HepG2 (cell line): ENCODE results near the gene CFAP70. TPM values are rescaled to one million over a fixed set of nuclear protein-coding genes. Genes with fewer than 3 reads are reported as not detected.

Experiments used
- ATRX ChIP-seq: sonication (generic); formaldehyde crosslinking; IDR thresholded peaks from 2 replicates; pipeline ENCODE4 v1.4.0; 2020; ENCODE audit warnings: missing genetic modification reagents, borderline replicate concordance
- GTF2F1 ChIP-seq: fragments of 150-350 bp; IDR thresholded peaks from 2 replicates; pipeline ENCODE4 v1.6.1; 2014; ENCODE audit warnings: low read length
- HDAC2 ChIP-seq: sonication (generic); formaldehyde crosslinking; IDR thresholded peaks from 2 replicates; pipeline ENCODE4 v1.4.0; 2020; ENCODE audit warnings: missing genetic modification reagents
- IKZF1 ChIP-seq: fragments of 450-650 bp; IDR thresholded peaks from 2 replicates; pipeline ENCODE4 v1.7.1; 2016
- KLF6 ChIP-seq: IDR thresholded peaks from 2 replicates; pipeline ENCODE4 v1.8.0; 2016; ENCODE audit warnings: missing biosample characterization, missing genetic modification reagents
- MXI1 ChIP-seq: IDR thresholded peaks from 3 replicates; pipeline ENCODE4 v1.6.1; 2012; ENCODE audit warnings: low read depth, low read length, inconsistent platforms, borderline replicate concordance
- NBN ChIP-seq: fragments of 450-650 bp; conservative IDR thresholded peaks from 2 replicates; pipeline ENCODE4 v1.6.1; 2017
- NR2F6 ChIP-seq, 2 experiments: IDR thresholded peaks; 2 replicates each; pipeline ENCODE4 v1.6.1; 2016; ENCODE audit warnings: antibody characterized with exemption in 1 of 2, mild to moderate bottlenecking in 1 of 2
- PPARG ChIP-seq: conservative IDR thresholded peaks from 2 replicates; pipeline ENCODE4 v1.6.1; 2016; ENCODE audit warnings: missing biosample characterization, missing genetic modification reagents
- RARA ChIP-seq: IDR thresholded peaks from 2 replicates; pipeline ENCODE4 v1.6.1; 2016; ENCODE audit warnings: missing genetic modification reagents, missing compliant biosample characterization
- SP1 ChIP-seq, 2 experiments: fragments of 450-650 bp in 1 of 2; sonication (generic) in 1 of 2; formaldehyde crosslinking in 1 of 2; IDR thresholded peaks; 2 replicates each; pipeline versions ENCODE4 v1.4.0 to v1.6.1; 2016 to 2020; ENCODE audit warnings: missing genetic modification reagents in 1 of 2
- ZBTB1 ChIP-seq: sonication (generic); formaldehyde crosslinking; IDR thresholded peaks from 2 replicates; pipeline ENCODE4 v1.4.0; 2020; ENCODE audit warnings: missing genetic modification reagents, borderline replicate concordance
- ZNF160 ChIP-seq: sonication (generic); formaldehyde crosslinking; IDR thresholded peaks from 2 replicates; pipeline ENCODE4 v1.8.0; 2022; ENCODE audit warnings: mild to moderate bottlenecking, inconsistent platforms, missing genetic modification reagents
- ZNF317 ChIP-seq: sonication (generic); formaldehyde crosslinking; IDR thresholded peaks from 2 replicates; pipeline ENCODE4 v1.5.0; 2020; ENCODE audit warnings: mild to moderate bottlenecking, missing genetic modification reagents
- ZNF343 ChIP-seq: sonication (generic); formaldehyde crosslinking; IDR thresholded peaks from 2 replicates; pipeline ENCODE4 v1.4.0; 2020; ENCODE audit warnings: mild to moderate bottlenecking, missing genetic modification reagents
- ZNF431 ChIP-seq: sonication (generic); formaldehyde crosslinking; IDR thresholded peaks from 2 replicates; pipeline ENCODE4 v1.9.0; 2022; ENCODE audit warnings: missing genetic modification reagents, low read depth, mild to moderate bottlenecking, borderline replicate concordance
- ZNF768 ChIP-seq: sonication (generic); formaldehyde crosslinking; IDR thresholded peaks from 2 replicates; pipeline ENCODE4 v1.4.0; 2020; ENCODE audit warnings: missing genetic modification reagents
- ZNF788 ChIP-seq: sonication (generic); formaldehyde crosslinking; IDR thresholded peaks from 2 replicates; pipeline ENCODE4 v1.5.0; 2020; ENCODE audit warnings: mild to moderate bottlenecking, missing genetic modification reagents, borderline replicate concordance
- ZNF878 ChIP-seq: sonication (generic); formaldehyde crosslinking; IDR thresholded peaks from 2 replicates; pipeline ENCODE4 v1.8.1; 2023; ENCODE audit warnings: mild to moderate bottlenecking, missing genetic modification reagents, moderate library complexity
- ZSCAN22 ChIP-seq: sonication (generic); formaldehyde crosslinking; IDR thresholded peaks from 2 replicates; pipeline ENCODE4 v1.4.0; 2020; ENCODE audit warnings: mild to moderate bottlenecking, missing genetic modification reagents
- ZSCAN29 ChIP-seq: sonication (generic); formaldehyde crosslinking; conservative IDR thresholded peaks from 2 replicates; pipeline ENCODE4 v1.4.0; 2020; ENCODE audit warnings: mild to moderate bottlenecking, missing genetic modification reagents
- polyA plus RNA-seq, 8 experiments: library from polyadenylated mRNA; depleted of rRNA in 3 of 8; stranded (reverse) in 7 of 8; unstranded in 1 of 8; fragments of >200 nt; fragmentation: Illumina TruSeq in 4 of 8; extraction: Trizol in 4 of 8; gene quantifications; 2 replicates each; pipeline versions ENCODE4 v1.2.1 to v1.2.3, GENCODE V29; 2011 to 2016; ENCODE audit warnings: low read depth in 4 of 8, missing spikeins in 1 of 8, mixed read lengths in 1 of 8; ENCODE audit not compliant: insufficient read depth in 1 of 8
- total RNA-seq, 5 experiments: library from RNA; depleted of rRNA; stranded (reverse); fragments of >200 nt; fragmentation: Illumina TruSeq; extraction: Trizol; gene quantifications; 2 replicates each; pipeline ENCODE4 v1.2.3, GENCODE V29; 2016; ENCODE audit warnings: low read depth in 1 of 5
- TF ChIP-seq, protein P1 (sequence below): sonication (generic); formaldehyde crosslinking; IDR thresholded peaks from 2 replicates; pipeline ENCODE4 v1.8.1; 2022; ENCODE audit warnings: mild to moderate bottlenecking, missing genetic modification reagents
- TF ChIP-seq, protein P2 (sequence below): sonication (generic); formaldehyde crosslinking; IDR thresholded peaks from 2 replicates; pipeline ENCODE4 v1.8.1; 2023; ENCODE audit warnings: missing genetic modification reagents, inconsistent platforms, borderline replicate concordance
- TF ChIP-seq, protein P3 (sequence below): sonication (generic); formaldehyde crosslinking; IDR thresholded peaks from 2 replicates; pipeline ENCODE4 v1.8.1; 2023; ENCODE audit warnings: mild to moderate bottlenecking, missing genetic modification reagents
- TF ChIP-seq, protein P4 (sequence below): sonication (generic); formaldehyde crosslinking; IDR thresholded peaks from 2 replicates; pipeline ENCODE4 v1.5.0; 2020; ENCODE audit warnings: mild to moderate bottlenecking, missing genetic modification reagents, borderline replicate concordance

Gene CFAP70
- total and polyA plus RNA-seq, 2 of the 13 experiments (the other 11 are each of a cell fraction or from before 2014, with no cell fraction given): 0.27 to 0.38 TPM

DNA sequence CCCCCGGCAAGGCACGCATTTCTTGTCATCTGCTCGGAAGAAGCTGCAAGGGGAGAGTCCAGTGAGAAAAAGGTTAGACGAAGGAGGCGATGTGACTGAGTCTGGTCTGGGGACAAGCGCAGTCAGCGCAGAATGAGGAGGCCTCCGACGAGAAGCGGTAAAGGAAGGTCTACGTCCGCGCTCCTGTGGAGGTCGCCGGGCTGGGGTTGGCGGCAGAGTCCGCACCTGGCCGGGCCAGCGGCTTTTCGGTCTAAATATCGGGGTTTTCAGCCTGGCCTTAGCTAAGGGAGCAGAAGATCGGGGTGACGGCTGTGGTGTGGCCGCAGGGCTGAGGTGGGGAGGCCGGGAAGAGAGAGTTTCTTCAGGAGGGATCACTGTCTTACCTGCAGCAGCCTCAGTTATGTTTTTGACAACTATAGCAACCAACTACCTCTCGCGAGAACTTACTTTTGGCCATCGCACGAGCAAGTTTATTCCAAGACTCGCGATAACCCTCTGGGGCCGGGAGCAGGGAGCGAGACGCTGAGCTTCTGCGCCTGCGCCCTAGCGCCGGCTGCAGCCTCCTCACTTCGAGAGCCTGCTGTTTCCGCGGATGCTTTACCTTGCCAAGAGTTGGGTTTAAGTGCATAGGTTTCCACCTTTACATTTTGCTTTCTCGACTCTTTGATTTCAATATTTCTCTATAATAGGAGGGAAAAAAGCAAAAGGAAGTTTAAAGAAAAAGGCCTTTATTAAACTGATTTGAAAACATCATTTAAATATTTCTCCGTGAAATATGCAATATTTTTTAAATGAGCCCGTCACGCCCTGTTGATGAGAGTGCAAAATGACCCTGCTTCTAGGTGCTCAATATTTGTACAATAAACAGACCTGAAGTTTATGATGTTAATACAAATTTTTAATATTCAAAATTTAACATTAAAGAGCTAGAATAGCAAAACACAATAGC, at the start of gene CFAP70 (continued):
- TF ChIP-seq ZBTB1 (no peak), RARA (CRISPR knock-in tag) (0 out of 2 replicates have a peak, but pooled peaks have one; percentile 11), ZNF343 (CRISPR knock-in tag) (no peak), ZNF788 (CRISPR knock-in tag) (no peak), NR2F6 (IDR thresholded peaks at IDR 0.05) (no peak), NR2F6 (CRISPR knock-in tag; IDR thresholded peaks at IDR 0.05) (no peak), IKZF1 (no peak), MXI1 (peak; percentile 62; the same call in 1 of the 3 replicates), ZSCAN22 (CRISPR knock-in tag) (no peak), ZNF160 (CRISPR knock-in tag) (no peak), KLF6 (CRISPR knock-in tag) (no peak), ATRX (no peak), ZSCAN29 (CRISPR knock-in tag) (no peak), ZNF317 (CRISPR knock-in tag) (no peak), PPARG (no peak), ZNF878 (CRISPR knock-in tag) (no peak), SP1 (IDR thresholded peaks at IDR 0.05) (peak; percentile 64; the same call in 1 of the 2 replicates), SP1 (CRISPR knock-in tag; IDR thresholded peaks at IDR 0.05) (no peak), GTF2F1 (no peak), ZNF768 (CRISPR knock-in tag) (no peak), ZNF431 (CRISPR knock-in tag) (no peak), NBN (no peak), HDAC2 (CRISPR knock-in tag) (no peak)
- TF ChIP-seq, protein P1, sequence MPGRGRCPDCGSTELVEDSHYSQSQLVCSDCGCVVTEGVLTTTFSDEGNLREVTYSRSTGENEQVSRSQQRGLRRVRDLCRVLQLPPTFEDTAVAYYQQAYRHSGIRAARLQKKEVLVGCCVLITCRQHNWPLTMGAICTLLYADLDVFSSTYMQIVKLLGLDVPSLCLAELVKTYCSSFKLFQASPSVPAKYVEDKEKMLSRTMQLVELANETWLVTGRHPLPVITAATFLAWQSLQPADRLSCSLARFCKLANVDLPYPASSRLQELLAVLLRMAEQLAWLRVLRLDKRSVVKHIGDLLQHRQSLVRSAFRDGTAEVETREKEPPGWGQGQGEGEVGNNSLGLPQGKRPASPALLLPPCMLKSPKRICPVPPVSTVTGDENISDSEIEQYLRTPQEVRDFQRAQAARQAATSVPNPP (CRISPR knock-in tag): no peak
- TF ChIP-seq, protein P2, sequence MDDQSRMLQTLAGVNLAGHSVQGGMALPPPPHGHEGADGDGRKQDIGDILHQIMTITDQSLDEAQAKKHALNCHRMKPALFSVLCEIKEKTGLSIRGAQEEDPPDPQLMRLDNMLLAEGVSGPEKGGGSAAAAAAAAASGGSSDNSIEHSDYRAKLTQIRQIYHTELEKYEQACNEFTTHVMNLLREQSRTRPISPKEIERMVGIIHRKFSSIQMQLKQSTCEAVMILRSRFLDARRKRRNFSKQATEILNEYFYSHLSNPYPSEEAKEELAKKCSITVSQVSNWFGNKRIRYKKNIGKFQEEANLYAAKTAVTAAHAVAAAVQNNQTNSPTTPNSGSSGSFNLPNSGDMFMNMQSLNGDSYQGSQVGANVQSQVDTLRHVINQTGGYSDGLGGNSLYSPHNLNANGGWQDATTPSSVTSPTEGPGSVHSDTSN: no peak
- TF ChIP-seq, protein P3, sequence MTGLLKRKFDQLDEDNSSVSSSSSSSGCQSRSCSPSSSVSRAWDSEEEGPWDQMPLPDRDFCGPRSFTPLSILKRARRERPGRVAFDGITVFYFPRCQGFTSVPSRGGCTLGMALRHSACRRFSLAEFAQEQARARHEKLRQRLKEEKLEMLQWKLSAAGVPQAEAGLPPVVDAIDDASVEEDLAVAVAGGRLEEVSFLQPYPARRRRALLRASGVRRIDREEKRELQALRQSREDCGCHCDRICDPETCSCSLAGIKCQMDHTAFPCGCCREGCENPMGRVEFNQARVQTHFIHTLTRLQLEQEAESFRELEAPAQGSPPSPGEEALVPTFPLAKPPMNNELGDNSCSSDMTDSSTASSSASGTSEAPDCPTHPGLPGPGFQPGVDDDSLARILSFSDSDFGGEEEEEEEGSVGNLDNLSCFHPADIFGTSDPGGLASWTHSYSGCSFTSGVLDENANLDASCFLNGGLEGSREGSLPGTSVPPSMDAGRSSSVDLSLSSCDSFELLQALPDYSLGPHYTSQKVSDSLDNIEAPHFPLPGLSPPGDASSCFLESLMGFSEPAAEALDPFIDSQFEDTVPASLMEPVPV (CRISPR knock-in tag): peak; percentile 20; the same call in 1 of the 2 replicates
- TF ChIP-seq, protein P4, sequence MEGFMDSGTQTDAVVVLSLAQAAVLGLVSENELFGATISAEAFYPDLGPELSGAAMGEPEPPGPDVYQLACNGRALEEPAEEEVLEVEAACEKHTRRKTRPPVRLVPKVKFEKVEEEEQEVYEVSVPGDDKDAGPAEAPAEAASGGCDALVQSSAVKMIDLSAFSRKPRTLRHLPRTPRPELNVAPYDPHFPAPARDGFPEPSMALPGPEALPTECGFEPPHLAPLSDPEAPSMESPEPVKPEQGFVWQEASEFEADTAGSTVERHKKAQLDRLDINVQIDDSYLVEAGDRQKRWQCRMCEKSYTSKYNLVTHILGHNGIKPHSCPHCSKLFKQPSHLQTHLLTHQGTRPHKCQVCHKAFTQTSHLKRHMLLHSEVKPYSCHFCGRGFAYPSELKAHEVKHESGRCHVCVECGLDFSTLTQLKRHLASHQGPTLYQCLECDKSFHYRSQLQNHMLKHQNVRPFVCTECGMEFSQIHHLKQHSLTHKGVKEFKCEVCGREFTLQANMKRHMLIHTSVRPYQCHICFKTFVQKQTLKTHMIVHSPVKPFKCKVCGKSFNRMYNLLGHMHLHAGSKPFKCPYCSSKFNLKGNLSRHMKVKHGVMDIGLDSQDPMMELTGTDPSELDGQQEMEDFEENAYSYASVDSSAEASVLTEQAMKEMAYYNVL (CRISPR knock-in tag): no peak; the same call in 1 of the 2 replicates
